LHCN-M2 (cell line): Measurements from ENCODE around the gene MXRA7. TPM values are rescaled to one million over a fixed set of nuclear protein-coding genes. Genes with fewer than 3 reads are reported as not detected.
"Not testable (repeated sequence)": the region's sequence is repeated elsewhere in the genome, so short reads cannot be mapped to it uniquely, and the experiment has no call there.

Source experiments
- DNase-seq: peaks from one replicate; pipeline ENCODE4 v3.0.0-alpha.2; 2012; ENCODE audit warnings: low read depth
- total RNA-seq: library from RNA; depleted of rRNA; stranded (reverse); fragments of >200 nt; gene quantifications from 2 replicates; pipeline ENCODE4 v1.2.3, GENCODE V29; 2014; rRNA removed

Gene MXRA7
- total RNA-seq, 1 experiment from 2014 or later = 568 TPM

- DNase-seq = no peak
These were observed 65.8 kb downstream of the MXRA7 start for GRCh38 chr17:76644995-76645394.

GRCh38 chr17:76643553-76644148, 67.1 kb downstream of the MXRA7 start, which contains the start of gene ST6GALNAC1:
Gene ST6GALNAC1, minus strand, starts transcription at chr17:76643757. Its CDS starts 119 bp downstream, at chr17:76643638.
- no peak for DNase-seq

- no peak for DNase-seq
These were observed 67.8 kb downstream of the MXRA7 start for GRCh38 chr17:76642994-76643393.

GRCh38 chr17:76642032-76642561, 68.7 kb downstream of the MXRA7 start:
- DNase-seq = no peak

GRCh38 chr17:76641501-76641900, 69.3 kb downstream of the MXRA7 start:
- DNase-seq = no peak

- no peak for DNase-seq
These were observed 70.0 kb downstream of the MXRA7 start for GRCh38 chr17:76640550-76641380.

- no peak for DNase-seq
These were observed 72.5 kb downstream of the MXRA7 start for GRCh38 chr17:76638263-76638662.

GRCh38 chr17:76636486-76637206, 74.1 kb downstream of the MXRA7 start:
- DNase-seq = not testable (repeated sequence)

GRCh38 chr17:76635659-76636360, 75.0 kb downstream of the MXRA7 start:
- DNase-seq = peak; percentile 66

GRCh38 chr17:76635039-76635438, 75.7 kb downstream of the MXRA7 start:
- peak; percentile 64 for DNase-seq

- DNase-seq = no peak
These were observed 77.0 kb downstream of the MXRA7 start for GRCh38 chr17:76633628-76634328.

GRCh38 chr17:76631821-76632565, 78.8 kb downstream of the MXRA7 start:
- peak; percentile 32 for DNase-seq

GRCh38 chr17:76630151-76630550, 80.6 kb downstream of the MXRA7 start:
- DNase-seq = no peak

Other genes with a start within 250 kb of the MXRA7 start
- gene AANAT, start 243.4 kb downstream of the MXRA7 start, total RNA-seq = not detected in 2 replicates
- gene RHBDF2, start 209.5 kb downstream of the MXRA7 start, total RNA-seq = 12.2 and 17.6 TPM in 2 replicates
- gene CYGB, start 173.3 kb downstream of the MXRA7 start, total RNA-seq = 3.3 and 3.7 TPM in 2 replicates
- gene PRCD, start 170.9 kb downstream of the MXRA7 start, total RNA-seq = 0.06 and 0.86 TPM in 2 replicates
- gene ST6GALNAC2, start 125.1 kb downstream of the MXRA7 start, total RNA-seq = 0.34 and 1.2 TPM in 2 replicates
- gene ST6GALNAC1, start 67.2 kb downstream of the MXRA7 start, total RNA-seq = not detected in 2 replicates
- gene JMJD6, start 15.6 kb upstream of the MXRA7 start, total RNA-seq = 29.3 and 34.5 TPM in 2 replicates
- gene METTL23, start 15.9 kb upstream of the MXRA7 start, total RNA-seq = 40.5 and 41.2 TPM in 2 replicates
- 387 and 481 TPM in 2 replicates for gene SRSF2, start 26.4 kb upstream of the MXRA7 start, total RNA-seq
- 30.5 and 31.0 TPM in 2 replicates for gene MFSD11, start 27.2 kb upstream of the MXRA7 start, total RNA-seq
- 0.06 and 0.23 TPM in 2 replicates for gene MGAT5B, start 157.4 kb upstream of the MXRA7 start, total RNA-seq